ENCODE measurements around the gene SLC11A2. TPM values are rescaled to one million over a fixed set of nuclear protein-coding genes. Genes with fewer than 3 reads are reported as not detected.

SLC11A2 gene
- polyA plus RNA-seq, 1 experiment, result 51.4 TPM

- TF ChIP-seq CTCF (IDR thresholded peaks at IDR 0.05; ENCODE audit: insufficient read depth, low read depth, low read length), result no peak
- H3K27me3 ChIP-seq (ENCODE audit: control insufficient read depth, insufficient read depth, low read length), result no peaks in the 10 kb centered on the region
- no peak overlapping the region for H3K4me3 ChIP-seq (ENCODE audit: low read depth, low read length)
- DNase-seq (ENCODE audit: low read depth), result no peak
- H3K36me3 ChIP-seq (ENCODE audit: control insufficient read depth, insufficient read depth, low read length), result no peaks in the 10 kb centered on the region; the same call in 1 of the 2 replicates
- ChIA-PET CTCF (interaction anchor here (0.9 to 6.3 kb wide), 11 partner anchors 9 to 219 kb away, joined by 3 to 64 read pairs (median 4); partner anchors contain the start of gene ATF1), POLR2A (interaction anchor here (0.5 kb wide), 1 partner anchor 582 kb away, joined by 3 read pairs; no protein-coding TSS in a partner anchor)
Observed at GRCh38 chr12:50984586-50985298, 41.4 kb downstream of the SLC11A2 start.

GRCh38 chr12:50981319-50982239 is 44.6 kb downstream of the SLC11A2 start:
- ChIA-PET CTCF (interaction anchor here (0.7 to 2.1 kb wide), 2 partner anchors 58 to 216 kb away, joined by 3 to 7 read pairs; no protein-coding TSS in a partner anchor), POLR2A (no interaction called here)

GRCh38 chr12:50980545-50980944 is 45.6 kb downstream of the SLC11A2 start:
- no peak for TF ChIP-seq CTCF (IDR thresholded peaks at IDR 0.05; ENCODE audit: insufficient read depth, low read depth, low read length)
- Histone ChIP-seq H3K4me3 (ENCODE audit: low read depth, low read length) (no peak overlapping the region), H3K27me3 (ENCODE audit: control insufficient read depth, insufficient read depth, low read length) (no peaks in the 10 kb centered on the region), H3K36me3 (ENCODE audit: control insufficient read depth, insufficient read depth, low read length) (no peaks in the 10 kb centered on the region; the same call in 1 of the 2 replicates)
- POLR2A ChIA-PET, result no interaction called here
- no peak for DNase-seq (ENCODE audit: low read depth)
- CTCF ChIA-PET, result interaction anchor here (0.7 to 2.1 kb wide), 2 partner anchors 215 kb away, joined by 3 to 7 read pairs; no protein-coding TSS in a partner anchor

More at GRCh38 chr12:50981319-50982239, 44.6 kb downstream of the SLC11A2 start:
- no peak for DNase-seq (ENCODE audit: low read depth)
- Histone ChIP-seq H3K4me3 (ENCODE audit: low read depth, low read length) (no peak overlapping the region), H3K36me3 (ENCODE audit: control insufficient read depth, insufficient read depth, low read length) (no peaks in the 10 kb centered on the region; the same call in 1 of the 2 replicates), H3K27me3 (ENCODE audit: control insufficient read depth, insufficient read depth, low read length) (no peaks in the 10 kb centered on the region)
- TF ChIP-seq CTCF (IDR thresholded peaks at IDR 0.05; ENCODE audit: insufficient read depth, low read depth, low read length), result no peak

- Histone ChIP-seq H3K4me3 (ENCODE audit: low read depth, low read length) (no peak overlapping the region), H3K27me3 (ENCODE audit: control insufficient read depth, insufficient read depth, low read length) (no peaks in the 10 kb centered on the region), H3K36me3 (ENCODE audit: control insufficient read depth, insufficient read depth, low read length) (no peaks in the 10 kb centered on the region; the same call in 1 of the 2 replicates)
- DNase-seq (ENCODE audit: low read depth), result no peak
- CTCF ChIA-PET, result interaction anchor here (0.7 to 0.8 kb wide), 2 partner anchors 159 to 214 kb away, joined by 3 read pairs; no protein-coding TSS in a partner anchor
- POLR2A ChIA-PET, result no interaction called here
- TF ChIP-seq CTCF (IDR thresholded peaks at IDR 0.05; ENCODE audit: insufficient read depth, low read depth, low read length), result no peak
Observed at GRCh38 chr12:50979369-50980052, 46.7 kb downstream of the SLC11A2 start.
